IPS-20b (cell line): ENCODE measurements around the gene TMEM140.

Experiments
- H3K27ac ChIP-seq: one replicate; pipeline ENCODE4 v1.5.1; 2013; ENCODE audit warnings: low read length
- H3K27me3 ChIP-seq: 2 replicates; pipeline ENCODE4 v1.6.1; 2013; ENCODE audit warnings: mild to moderate bottlenecking, low read length, inconsistent platforms; ENCODE audit not compliant: insufficient read depth
- H3K36me3 ChIP-seq: 2 replicates; pipeline ENCODE4 v1.6.1; 2013; ENCODE audit warnings: low read depth, mild to moderate bottlenecking, inconsistent platforms, low read length, moderate library complexity; ENCODE audit not compliant: insufficient read depth
- H3K4me1 ChIP-seq: 2 replicates; pipeline ENCODE4 v1.6.1; 2013; ENCODE audit warnings: mild to moderate bottlenecking, control low read depth, inconsistent platforms, low read length, moderate library complexity; ENCODE audit not compliant: insufficient read depth
- H3K4me3 ChIP-seq: 2 replicates; pipeline ENCODE4 v1.5.1; 2013; ENCODE audit warnings: mild to moderate bottlenecking, low read length, inconsistent platforms
- H3K9ac ChIP-seq: 2 replicates; pipeline ENCODE4 v1.6.1; 2013; ENCODE audit warnings: low read depth, mild to moderate bottlenecking, inconsistent platforms, low read length, moderate library complexity
- H3K9me3 ChIP-seq: 2 replicates; pipeline ENCODE4 v1.6.1; 2013; ENCODE audit warnings: mild to moderate bottlenecking, low read depth, low read length, inconsistent platforms; ENCODE audit not compliant: insufficient read depth

Gene TMEM140

GRCh38 chr7:135178364-135178763 is 30.5 kb downstream of the TMEM140 start:
- Histone ChIP-seq H3K9me3 (peaks cover 39% of the 10 kb centered on the region), H3K27ac (peak overlapping the region; percentile 13)

GRCh38 chr7:135179321-135179925 is 31.6 kb downstream of the TMEM140 start:
- Histone ChIP-seq H3K27me3 (no peaks in the 10 kb centered on the region), H3K9me3 (peaks cover 42% of the 10 kb centered on the region), H3K4me3 (no peak overlapping the region), H3K36me3 (peaks cover 13% of the 10 kb centered on the region; the same call in 1 of the 2 replicates), H3K27ac (no peak overlapping the region), H3K4me1 (peaks cover 12% of the 10 kb centered on the region), H3K9ac (no peak overlapping the region)

More at GRCh38 chr7:135178364-135178763, 30.5 kb downstream of the TMEM140 start:
- Histone ChIP-seq H3K4me3 (no peak overlapping the region), H3K27me3 (no peaks in the 10 kb centered on the region), H3K36me3 (peaks cover 10% of the 10 kb centered on the region; the same call in 1 of the 2 replicates), H3K9ac (no peak overlapping the region), H3K4me1 (peaks cover 12% of the 10 kb centered on the region)

- Histone ChIP-seq H3K4me1 (peaks cover 12% of the 10 kb centered on the region), H3K9ac (no peak overlapping the region), H3K27ac (no peak overlapping the region), H3K27me3 (no peaks in the 10 kb centered on the region), H3K36me3 (peaks cover 15% of the 10 kb centered on the region), H3K9me3 (peaks cover 42% of the 10 kb centered on the region), H3K4me3 (no peak overlapping the region; the same call in 1 of the 2 replicates)
Measured at GRCh38 chr7:135180122-135180521, 32.2 kb downstream of the TMEM140 start.

- Histone ChIP-seq H3K27me3 (no peaks in the 10 kb centered on the region), H3K4me1 (peaks cover 12% of the 10 kb centered on the region), H3K9me3 (peaks cover 42% of the 10 kb centered on the region), H3K9ac (no peak overlapping the region), H3K4me3 (no peak overlapping the region), H3K36me3 (peaks cover 18% of the 10 kb centered on the region), H3K27ac (no peak overlapping the region)
Measured at GRCh38 chr7:135181261-135181928, 33.5 kb downstream of the TMEM140 start.

GRCh38 chr7:135181929-135182678 is 34.2 kb downstream of the TMEM140 start:
- Histone ChIP-seq H3K9me3 (peaks cover 42% of the 10 kb centered on the region), H3K27ac (no peak overlapping the region), H3K27me3 (no peaks in the 10 kb centered on the region), H3K36me3 (peaks cover 18% of the 10 kb centered on the region), H3K4me1 (peaks cover 10% of the 10 kb centered on the region), H3K4me3 (no peak overlapping the region), H3K9ac (no peak overlapping the region)

GRCh38 chr7:135183478-135183877 is 35.6 kb downstream of the TMEM140 start:
- H3K9me3 ChIP-seq, result peaks cover 42% of the 10 kb centered on the region
- peaks cover 25% of the 10 kb centered on the region for H3K36me3 ChIP-seq
- H3K27ac ChIP-seq, result no peak overlapping the region
- H3K4me1 ChIP-seq, result no peaks in the 10 kb centered on the region
- H3K9ac ChIP-seq, result no peak overlapping the region
- no peaks in the 10 kb centered on the region for H3K27me3 ChIP-seq
- no peak overlapping the region for H3K4me3 ChIP-seq

GRCh38 chr7:135184254-135184841 is 36.5 kb downstream of the TMEM140 start:
- Histone ChIP-seq H3K27me3 (no peaks in the 10 kb centered on the region), H3K27ac (no peak overlapping the region), H3K4me1 (no peaks in the 10 kb centered on the region), H3K9ac (no peak overlapping the region), H3K9me3 (peaks cover 41% of the 10 kb centered on the region), H3K36me3 (peaks cover 34% of the 10 kb centered on the region), H3K4me3 (no peak overlapping the region)

GRCh38 chr7:135185471-135186260 is 37.8 kb downstream of the TMEM140 start:
- Histone ChIP-seq H3K36me3 (peaks cover 34% of the 10 kb centered on the region), H3K9me3 (peaks cover 29% of the 10 kb centered on the region), H3K27me3 (no peaks in the 10 kb centered on the region), H3K27ac (no peak overlapping the region), H3K9ac (no peak overlapping the region), H3K4me3 (no peak overlapping the region), H3K4me1 (no peaks in the 10 kb centered on the region)

GRCh38 chr7:135186261-135186540 is 38.3 kb downstream of the TMEM140 start:
- peaks cover 29% of the 10 kb centered on the region for H3K36me3 ChIP-seq
- H3K4me3 ChIP-seq, result no peak overlapping the region
- no peaks in the 10 kb centered on the region for H3K4me1 ChIP-seq
- no peaks in the 10 kb centered on the region for H3K27me3 ChIP-seq
- peaks cover 24% of the 10 kb centered on the region for H3K9me3 ChIP-seq
- H3K27ac ChIP-seq, result no peak overlapping the region
- H3K9ac ChIP-seq, result no peak overlapping the region

- Histone ChIP-seq H3K9ac (no peak overlapping the region), H3K4me1 (no peaks in the 10 kb centered on the region), H3K27me3 (no peaks in the 10 kb centered on the region), H3K36me3 (peaks cover 29% of the 10 kb centered on the region), H3K9me3 (peaks cover 17% of the 10 kb centered on the region), H3K27ac (no peak overlapping the region), H3K4me3 (no peak overlapping the region)
Measured at GRCh38 chr7:135186841-135187253, 39.0 kb downstream of the TMEM140 start.

- H3K4me1 ChIP-seq, result no peaks in the 10 kb centered on the region
- no peak overlapping the region for H3K4me3 ChIP-seq
- H3K36me3 ChIP-seq, result peaks cover 28% of the 10 kb centered on the region
- H3K27me3 ChIP-seq, result no peaks in the 10 kb centered on the region
- no peak overlapping the region for H3K27ac ChIP-seq
- H3K9ac ChIP-seq, result no peak overlapping the region
- 0 out of 2 replicates have a peak, but pooled peaks cover 3% of the 10 kb centered on the region for H3K9me3 ChIP-seq
Measured at GRCh38 chr7:135188298-135188984, 40.6 kb downstream of the TMEM140 start.
